Stimulated activated CD8-positive, alpha-beta memory T cell treated with anti-CD3 and anti-CD28 coated beads, Interleukin-15, amount 100 ng/mL, for 4 hours (primary cell): Measurements from ENCODE around the gene GAB3.
"Not testable (repeated sequence)": the region's sequence is repeated elsewhere in the genome, so short reads cannot be mapped to it uniquely, and the experiment has no call there.

Experiments
- DNase-seq, 2 donors: peaks; one replicate each; pipeline ENCODE4 v3.0.0-alpha.2; 2020; ENCODE audit warnings: low read depth in 2 of 2

Gene GAB3

DNA sequence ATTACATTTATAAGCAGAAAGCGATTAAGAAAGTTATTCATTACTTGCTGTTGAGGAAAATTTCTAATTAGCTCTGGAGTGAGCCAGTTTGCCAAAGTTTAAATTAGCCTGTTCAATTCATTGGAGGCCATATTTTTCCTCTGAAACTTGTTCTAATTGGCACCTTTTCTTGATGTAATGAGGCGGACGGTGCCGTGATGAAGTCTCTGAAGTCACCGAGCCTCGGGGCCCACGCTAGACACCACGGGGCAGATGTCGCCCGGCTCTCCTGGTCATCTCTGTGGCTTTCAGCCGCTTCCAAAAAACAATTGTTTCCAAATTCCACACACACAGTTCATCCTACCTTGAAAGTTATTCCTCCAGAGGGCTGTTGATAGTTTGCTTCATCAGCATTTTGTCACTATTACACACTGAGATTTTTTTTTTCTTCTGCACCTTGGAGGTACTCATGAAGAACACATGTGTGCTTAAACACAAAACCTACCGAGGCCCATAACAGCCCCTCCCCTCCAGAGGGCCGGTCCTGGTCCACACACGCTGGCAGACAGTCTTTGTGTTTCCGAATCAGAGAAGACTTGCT, 93.6 kb downstream of the GAB3 start:
- DNase-seq, result no peak

DNA sequence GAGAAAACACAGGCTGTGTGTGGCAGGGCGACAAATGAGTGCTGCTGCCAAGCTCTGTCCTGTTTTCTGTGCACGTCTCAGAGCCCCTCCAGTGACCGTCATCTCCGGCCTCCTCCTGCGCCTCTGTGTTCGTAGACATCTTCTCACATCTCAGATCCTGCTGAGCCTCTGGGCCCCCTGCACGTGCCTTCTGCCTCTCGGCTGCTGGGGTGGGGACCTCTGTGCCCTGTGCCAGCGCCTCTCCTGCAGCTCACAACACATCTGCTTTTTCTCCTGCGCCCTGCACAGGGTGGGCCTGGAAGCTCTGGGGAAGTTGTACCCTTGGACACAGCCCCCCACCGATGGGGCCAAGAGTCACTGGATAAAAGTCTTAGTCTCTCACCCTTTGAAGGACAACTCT, 95.1 kb downstream of the GAB3 start:
- no peak for DNase-seq

DNA sequence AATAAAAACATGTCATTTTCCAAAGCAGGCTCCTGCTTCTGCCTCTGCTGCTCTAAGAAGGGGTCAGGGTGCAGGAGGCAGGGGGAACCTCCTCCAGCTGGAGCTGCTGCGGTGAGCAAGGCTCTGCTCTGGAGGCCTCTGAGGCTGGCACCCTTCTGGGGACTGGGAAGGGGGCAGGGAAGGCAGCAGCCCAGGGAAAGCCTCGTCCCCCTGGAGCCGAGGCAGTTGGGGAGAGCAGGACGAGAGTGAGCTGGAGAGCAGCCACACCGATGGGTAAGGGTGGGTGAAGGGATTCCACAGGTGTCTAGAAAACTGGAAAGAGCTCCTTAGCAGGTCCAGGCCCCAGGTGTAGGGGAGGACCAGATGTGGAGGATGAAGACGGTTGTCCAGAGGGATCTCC, 95.5 kb downstream of the GAB3 start:
- DNase-seq, result no peak

DNA sequence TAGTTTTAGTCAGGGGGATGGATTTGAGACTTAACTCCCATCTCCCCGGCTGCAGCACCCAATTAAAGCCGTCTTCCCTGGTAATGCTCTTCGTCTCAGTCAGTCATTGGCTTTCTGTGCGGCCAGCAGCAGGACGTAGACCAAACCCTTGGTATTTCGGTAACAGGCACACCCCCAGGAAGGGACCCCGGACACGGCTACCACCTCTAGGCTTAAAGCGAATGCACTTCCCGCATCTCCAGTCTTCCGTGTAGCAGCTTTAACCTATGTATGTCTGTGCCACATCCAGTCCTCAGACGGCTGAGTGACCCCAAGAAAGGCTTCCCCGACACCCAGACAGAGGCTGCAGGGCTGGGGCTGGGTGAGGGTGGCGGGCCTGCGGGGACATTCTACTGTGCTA, 96.0 kb downstream of the GAB3 start:
- no peak for DNase-seq

DNA sequence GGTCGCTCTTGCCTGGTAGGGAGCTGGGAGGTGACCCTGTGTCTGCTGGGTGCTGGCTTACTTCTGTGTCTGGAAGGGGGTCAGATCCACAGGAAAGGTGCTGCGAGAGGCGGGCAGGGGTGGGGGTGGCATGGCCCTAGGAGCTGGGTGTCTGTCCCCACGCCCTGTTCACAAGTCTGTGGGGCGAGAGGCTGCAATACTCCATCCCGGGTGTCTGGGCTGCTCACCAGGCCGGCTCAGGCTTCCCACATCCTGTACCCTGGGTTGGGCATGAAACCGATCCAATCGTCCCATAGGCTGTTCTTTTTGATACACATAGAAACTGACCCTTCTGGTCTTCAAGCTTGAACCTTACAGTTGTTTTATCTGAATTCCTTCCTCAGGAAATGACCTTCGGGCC, 96.5 kb downstream of the GAB3 start:
- no peak for DNase-seq

DNA sequence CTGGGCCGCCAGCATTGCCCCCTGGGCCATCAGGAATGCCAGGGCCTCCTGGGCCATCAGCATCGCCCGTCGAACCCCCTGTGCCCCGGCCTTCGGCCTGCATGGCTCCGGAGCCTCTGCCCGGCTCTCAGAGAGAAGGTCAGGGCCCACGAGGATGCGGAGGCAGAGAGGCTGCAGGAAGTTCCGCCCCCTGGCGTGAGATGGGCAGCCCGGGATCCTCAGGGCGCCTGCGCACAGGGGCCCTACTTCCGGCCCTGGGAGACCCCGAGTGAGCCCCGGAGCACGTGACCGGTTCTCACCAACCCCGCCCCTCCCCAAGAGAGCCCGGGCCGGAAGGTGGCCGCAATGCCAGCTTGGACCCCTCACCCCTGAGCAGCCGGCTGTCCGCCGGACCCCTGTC, 97.5 kb downstream of the GAB3 start, which contains the start of gene CTAG2:
CTAG2 (minus strand) TSS at position 167 of the 400 bp plus-strand sequence; CDS start at position 103, 64 bp downstream.
- not testable (repeated sequence) for DNase-seq

DNA sequence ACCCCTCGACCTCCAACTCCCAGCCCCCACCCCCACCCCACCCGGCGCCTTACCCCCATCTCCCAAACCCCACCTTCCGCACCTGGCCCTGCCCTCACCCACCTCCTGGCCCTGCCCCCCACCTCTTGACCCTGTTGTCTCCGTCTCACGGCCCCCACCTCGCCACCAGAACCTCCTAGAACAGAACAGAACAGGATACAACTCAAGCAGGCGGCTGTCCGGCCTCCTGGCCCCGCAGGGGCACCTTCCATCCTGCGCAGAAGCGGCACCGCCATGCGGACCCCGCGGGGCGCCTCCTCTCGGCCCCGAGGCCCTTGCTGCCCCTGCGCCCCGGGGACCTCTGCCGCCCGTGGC, 97.9 kb downstream of the GAB3 start:
- DNase-seq, result no peak

DNA sequence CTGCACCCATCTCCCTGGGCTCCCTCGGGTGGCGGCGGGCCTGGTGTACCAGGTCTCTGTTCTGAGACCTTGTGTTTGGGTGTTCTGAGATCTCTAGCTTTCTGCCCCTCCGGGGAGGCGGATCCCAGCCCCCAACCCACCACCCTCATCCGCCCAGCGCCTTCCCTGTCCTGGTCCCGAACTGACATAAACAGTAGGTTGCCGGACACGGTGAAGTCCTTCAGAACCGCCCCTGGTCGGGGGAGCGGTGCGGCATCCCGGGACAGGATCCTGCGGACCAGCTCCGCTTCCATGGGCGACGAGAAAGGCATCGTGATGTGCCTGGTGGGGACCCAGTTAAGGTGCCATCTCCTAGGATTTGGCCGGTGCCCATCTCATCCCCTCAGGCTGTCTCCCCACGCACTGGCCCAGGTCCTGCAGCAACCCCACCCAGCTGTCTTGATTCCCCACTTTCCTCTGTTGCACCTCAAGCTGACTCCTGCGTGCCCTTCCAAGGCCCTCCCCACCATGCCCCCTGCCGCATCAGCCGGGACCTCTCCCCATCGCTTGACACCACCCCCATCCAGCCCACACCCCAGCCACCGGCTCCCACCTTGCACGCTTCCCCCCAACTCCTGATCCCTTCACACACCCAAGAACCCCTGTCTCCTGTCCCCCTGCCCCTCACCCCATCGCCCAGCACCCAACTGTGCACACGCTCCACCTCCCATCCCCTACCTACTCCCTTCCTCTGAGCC, 98.4 kb downstream of the GAB3 start:
- no peak for DNase-seq

DNA sequence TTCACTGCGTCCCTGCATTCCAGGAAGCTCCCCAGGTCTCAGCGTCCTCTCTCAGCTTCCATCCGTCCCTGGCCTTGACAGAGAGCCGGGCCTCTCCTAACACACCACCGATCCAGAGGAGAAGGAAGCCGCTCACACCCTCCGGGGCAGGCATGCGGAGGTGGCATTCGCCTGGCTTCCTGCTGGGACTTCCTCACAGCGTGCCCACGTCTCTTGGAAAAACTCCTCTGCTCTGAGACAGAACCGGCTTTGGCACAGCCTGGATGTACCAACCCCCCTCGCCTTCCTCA, 100.7 kb downstream of the GAB3 start:
- no peak for DNase-seq

DNA sequence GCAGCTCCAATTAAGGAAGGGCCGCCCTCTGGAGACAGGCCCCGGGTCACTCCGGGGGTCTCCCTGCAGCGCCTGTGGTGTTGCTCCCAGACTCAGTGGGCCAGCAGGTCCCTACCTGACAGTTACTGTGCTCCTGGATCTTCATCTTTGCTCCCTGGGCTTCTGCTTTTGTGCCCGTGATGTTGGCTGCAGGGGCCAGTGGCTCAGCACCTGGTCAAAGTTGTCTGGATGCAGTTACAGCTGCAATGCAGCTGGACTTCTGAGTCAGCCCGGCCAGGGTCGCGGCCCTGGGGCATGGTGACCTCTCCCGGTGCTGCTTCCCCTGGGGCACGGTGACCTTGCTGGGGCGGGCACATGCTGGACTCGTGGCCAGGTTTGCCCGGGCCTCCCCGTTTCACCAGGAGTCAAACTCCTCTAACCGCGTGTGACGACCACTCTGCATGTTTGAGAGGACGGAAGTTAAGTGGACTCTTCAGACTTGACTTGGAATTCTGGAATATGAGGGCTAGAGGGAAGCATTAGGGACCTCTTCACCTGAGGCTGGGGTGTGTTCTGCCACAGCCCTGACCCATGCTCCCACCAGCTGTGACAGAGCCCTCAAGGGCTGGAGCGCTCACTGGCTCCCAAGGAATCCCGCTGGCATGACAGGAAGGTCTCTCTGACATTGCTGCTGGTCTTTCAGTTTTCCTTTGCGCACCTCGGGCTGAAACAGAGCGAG, 101.2 kb downstream of the GAB3 start:
- no peak for DNase-seq

DNA sequence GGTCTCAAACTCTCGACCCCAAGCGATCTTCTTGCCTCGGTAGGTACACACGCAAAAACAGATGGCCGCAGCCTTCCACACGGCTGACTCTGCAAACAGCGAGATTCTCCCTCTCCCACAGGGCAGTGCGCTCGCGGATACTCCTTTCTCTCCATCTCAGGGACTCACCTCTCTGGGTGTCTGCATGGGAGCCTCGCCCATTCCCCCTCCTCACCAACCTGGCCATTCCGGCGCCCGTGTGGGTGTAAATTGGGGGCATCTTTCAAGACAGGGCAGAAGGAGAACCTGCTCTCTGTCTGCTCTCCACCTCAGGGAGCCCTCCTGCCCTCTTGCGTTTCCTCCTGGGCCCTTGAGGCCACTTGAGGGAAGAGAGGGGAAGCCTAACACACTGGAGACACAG, 101.9 kb downstream of the GAB3 start:
- no peak for DNase-seq

DNA sequence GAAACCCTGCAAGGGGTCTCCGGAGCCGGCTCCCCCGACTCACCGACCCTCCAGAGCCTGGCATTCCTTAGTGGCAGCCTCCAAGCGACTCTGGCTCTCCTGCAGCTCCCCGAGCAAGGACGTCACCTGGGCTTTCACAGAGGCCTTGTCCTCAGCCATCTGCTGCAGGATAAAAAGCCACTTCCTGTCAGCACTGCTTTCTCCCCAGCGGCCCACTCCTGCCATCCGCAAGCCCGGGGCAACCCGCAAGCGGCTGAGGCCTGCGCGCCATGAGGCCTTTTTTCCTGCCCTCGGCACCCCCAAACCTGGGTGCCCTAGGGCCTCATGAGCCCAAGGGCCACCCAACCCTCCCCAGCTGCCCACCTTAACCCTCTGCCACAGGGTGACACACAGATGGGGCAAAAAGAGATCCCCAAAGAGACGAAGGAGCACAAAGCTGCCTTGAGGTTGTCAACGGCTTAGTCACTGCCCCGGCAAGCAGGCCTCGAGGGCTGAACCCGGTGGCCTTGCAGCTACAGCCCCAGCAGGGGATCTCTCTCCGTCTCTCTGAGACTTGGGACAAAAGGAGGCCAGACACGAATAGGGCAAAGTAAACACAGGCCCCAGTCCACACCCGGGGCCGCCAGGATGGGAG, 105.0 kb downstream of the GAB3 start:
- DNase-seq, result not testable (repeated sequence)

DNA sequence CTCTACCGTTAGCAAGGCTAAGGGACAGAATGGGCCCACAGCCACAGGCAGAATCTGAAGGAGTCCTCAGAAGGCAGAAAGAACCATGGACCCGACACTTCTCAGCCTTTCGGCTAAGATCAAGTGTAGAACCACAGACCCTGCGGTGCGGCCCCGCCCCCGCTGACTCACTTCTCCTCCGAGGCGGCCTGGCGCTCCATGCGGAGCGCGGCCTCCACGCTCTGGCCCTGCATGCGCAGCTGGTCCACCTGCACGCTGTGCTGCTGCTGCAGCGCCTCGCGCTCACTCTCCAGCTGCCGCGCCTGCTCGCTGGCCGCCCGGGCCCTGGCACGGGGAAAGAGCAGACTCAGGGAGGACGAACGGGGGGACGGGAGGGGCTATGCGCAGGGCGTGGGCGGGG, 107.2 kb downstream of the GAB3 start:
- not testable (repeated sequence) for DNase-seq

DNA sequence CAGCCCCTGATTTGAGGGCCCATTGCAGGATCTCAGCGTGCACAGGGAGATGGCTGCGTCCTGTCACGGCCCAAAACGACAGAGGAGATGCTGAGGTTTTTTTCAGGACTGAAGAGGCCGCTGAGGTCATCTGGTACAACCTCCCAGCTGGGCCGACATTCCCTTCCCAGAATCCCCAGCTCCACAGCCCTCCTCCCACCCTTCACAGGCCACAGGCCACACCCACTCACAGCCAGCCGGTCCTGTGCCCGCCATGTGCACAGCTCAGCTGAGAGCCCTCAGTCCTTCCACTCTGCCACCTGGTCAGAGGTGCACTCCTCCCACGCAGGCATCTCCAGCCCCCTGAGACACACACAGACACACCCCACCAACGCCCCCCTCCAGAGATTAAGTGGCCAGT, 109.1 kb downstream of the GAB3 start:
- not testable (repeated sequence) for DNase-seq

DNA sequence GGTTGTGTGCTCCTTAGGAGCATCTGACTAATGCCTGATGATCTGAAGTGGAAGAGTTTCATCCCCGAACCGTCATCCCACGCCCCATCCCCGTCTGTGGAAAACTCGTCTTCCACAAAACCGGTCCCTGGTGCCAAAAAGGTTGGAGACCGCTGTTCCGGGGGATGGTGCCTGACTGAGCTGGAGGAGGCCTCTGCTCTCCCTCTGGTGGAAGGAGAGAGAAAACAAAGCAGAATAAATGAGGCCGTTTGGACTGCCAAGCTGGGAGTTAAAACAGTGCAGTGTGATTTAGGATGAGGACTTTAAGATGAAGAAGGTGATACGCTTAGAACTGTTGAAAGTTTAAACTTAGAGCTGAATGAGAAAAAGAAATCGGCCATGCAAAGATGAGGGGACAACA, 117.2 kb downstream of the GAB3 start:
- not testable (repeated sequence) for DNase-seq

DNA sequence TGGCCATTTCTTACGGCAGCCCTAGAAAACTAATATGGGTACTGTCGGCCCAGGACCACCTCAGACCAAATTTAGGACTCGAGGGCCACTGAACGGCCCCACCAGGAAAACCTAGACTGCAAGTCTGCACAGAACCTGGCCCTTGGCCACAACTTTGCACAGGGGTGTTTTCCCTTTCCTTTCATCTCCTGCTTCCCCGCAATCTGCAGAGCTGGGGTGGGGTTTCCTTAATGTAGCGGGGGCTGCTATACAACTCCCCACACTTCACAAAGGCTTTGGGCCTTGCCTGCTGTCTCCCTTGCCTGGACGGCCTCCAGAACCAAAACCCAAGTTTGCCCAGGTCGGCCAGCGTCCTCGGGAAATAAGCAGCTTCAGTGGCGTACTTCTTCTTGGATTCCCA, 119.9 kb downstream of the GAB3 start:
- DNase-seq, result not testable (repeated sequence)

DNA sequence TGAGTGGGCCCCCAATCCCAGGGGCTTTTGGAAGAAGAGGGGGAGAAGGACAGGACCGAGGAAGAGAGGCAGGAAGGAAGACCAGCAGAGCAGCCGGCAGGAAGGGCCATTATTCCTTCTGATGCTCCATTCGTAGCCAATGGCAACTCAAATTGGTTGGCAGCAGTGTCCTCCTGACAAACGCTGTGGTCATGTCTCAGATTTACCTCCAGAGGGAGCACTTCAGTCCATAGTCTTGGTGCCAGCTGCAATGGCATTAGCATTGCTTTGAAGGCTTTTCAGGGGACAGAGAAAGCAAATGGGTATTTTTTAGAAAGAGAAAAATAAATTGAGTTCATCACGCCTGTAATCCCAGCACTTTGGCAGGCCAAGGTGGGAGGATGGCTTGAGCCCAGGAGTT, 121.9 kb downstream of the GAB3 start:
- not testable (repeated sequence) for DNase-seq
